Ovary (tissue), 3 donors: ENCODE data around the gene INTS3.

Source experiments
- EP300 ChIP-seq: sonication (generic); formaldehyde crosslinking; IDR thresholded peaks from one replicate; pipeline ENCODE4 v1.6.1; 2017; ENCODE audit warnings: antibody characterized with exemption
- TF ChIP-seq, protein P1 (sequence below), 3 donors: fragments of 450-650 bp in 2 of 3; fragments of 200-600 bp in 1 of 3; IDR thresholded peaks; one replicate each; pipeline versions ENCODE4 v1.5.1 to v1.8.0; 2016 to 2022; ENCODE audit warnings: antibody characterized with exemption in 3 of 3, mild to moderate bottlenecking in 1 of 3
- donor health status: DM: no; HTN: no; CAD: no.

DNA sequence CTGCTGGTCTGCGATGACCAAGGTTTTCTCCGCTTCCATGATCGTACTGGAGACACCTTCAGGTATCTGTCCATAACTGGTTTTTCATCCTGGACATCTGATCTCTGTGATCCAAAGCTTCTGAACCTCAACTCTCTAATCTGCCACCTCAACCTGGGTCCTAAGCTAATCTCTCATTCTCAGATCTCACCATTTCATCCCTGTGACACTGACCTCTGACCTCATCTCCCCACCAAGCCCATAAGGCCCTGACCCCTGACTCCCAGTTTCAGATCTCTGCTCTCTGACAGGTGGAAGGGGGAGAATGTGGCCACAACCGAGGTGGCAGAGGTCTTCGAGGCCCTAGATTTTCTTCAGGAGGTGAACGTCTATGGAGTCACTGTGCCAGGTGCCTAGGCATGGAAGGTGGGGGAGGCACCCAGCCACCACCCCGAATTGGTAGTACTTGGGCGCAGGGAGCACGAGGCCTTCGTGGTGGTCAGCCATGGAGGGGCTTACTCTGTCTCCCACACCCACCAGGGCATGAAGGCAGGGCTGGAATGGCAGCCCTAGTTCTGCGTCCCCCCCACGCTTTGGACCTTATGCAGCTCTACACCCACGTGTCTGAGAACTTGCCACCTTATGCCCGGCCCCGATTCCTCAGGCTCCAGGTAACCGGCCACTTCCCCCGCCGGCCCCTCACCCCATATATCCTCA lies 51.1 kb downstream of the INTS3 start:
- TF ChIP-seq, protein P1, sequence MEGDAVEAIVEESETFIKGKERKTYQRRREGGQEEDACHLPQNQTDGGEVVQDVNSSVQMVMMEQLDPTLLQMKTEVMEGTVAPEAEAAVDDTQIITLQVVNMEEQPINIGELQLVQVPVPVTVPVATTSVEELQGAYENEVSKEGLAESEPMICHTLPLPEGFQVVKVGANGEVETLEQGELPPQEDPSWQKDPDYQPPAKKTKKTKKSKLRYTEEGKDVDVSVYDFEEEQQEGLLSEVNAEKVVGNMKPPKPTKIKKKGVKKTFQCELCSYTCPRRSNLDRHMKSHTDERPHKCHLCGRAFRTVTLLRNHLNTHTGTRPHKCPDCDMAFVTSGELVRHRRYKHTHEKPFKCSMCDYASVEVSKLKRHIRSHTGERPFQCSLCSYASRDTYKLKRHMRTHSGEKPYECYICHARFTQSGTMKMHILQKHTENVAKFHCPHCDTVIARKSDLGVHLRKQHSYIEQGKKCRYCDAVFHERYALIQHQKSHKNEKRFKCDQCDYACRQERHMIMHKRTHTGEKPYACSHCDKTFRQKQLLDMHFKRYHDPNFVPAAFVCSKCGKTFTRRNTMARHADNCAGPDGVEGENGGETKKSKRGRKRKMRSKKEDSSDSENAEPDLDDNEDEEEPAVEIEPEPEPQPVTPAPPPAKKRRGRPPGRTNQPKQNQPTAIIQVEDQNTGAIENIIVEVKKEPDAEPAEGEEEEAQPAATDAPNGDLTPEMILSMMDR (IDR thresholded peaks at IDR 0.05) = no peak
- TF ChIP-seq EP300 = no peak
